Subcutaneous abdominal adipose tissue (tissue), 5 donors: ENCODE measurements around the gene SELENOI.
"Not testable (repeated sequence)": the region's sequence is repeated elsewhere in the genome, so short reads cannot be mapped to it uniquely, and the experiment has no call there.

Experiments
- H3K27ac ChIP-seq: one replicate; pipeline ENCODE4 v1.7.0; 2013; ENCODE audit warnings: low read depth, mild to moderate bottlenecking, inconsistent platforms, low read length, moderate library complexity
- H3K27me3 ChIP-seq, 5 donors: one replicate each; pipeline ENCODE4 v1.7.0; 2013; ENCODE audit warnings: low read length in 5 of 5, inconsistent platforms in 1 of 5; ENCODE audit not compliant: control insufficient read depth in 5 of 5, insufficient read depth in 4 of 5
- H3K36me3 ChIP-seq, 5 donors: one replicate each; pipeline ENCODE4 v1.7.0; 2013; ENCODE audit warnings: low read length in 5 of 5; ENCODE audit not compliant: control insufficient read depth in 5 of 5, insufficient read depth in 5 of 5
- H3K4me1 ChIP-seq, 5 donors: one replicate each; pipeline ENCODE4 v1.7.0; 2013; ENCODE audit warnings: low read length in 5 of 5, mild to moderate bottlenecking in 3 of 5, moderate library complexity in 1 of 5; ENCODE audit not compliant: control insufficient read depth in 5 of 5, insufficient read depth in 5 of 5
- H3K4me3 ChIP-seq, 5 donors: one replicate each; pipeline ENCODE4 v1.7.0; 2013; ENCODE audit warnings: low read length in 5 of 5, low read depth in 1 of 5
- H3K9ac ChIP-seq, 5 donors: one replicate each; pipeline ENCODE4 v1.7.0; 2013; ENCODE audit warnings: low read length in 5 of 5, mild to moderate bottlenecking in 4 of 5, moderate library complexity in 3 of 5
- H3K9me3 ChIP-seq, 5 donors: one replicate each; pipeline ENCODE4 v1.7.0; 2013; ENCODE audit warnings: low read length in 5 of 5; ENCODE audit not compliant: control insufficient read depth in 5 of 5
- donor health status: healthy.
- donor health status: healthy.
- donor health status: healthy.
- donor health status: healthy.
- donor health status: healthy.

Gene SELENOI

GRCh38 chr2:26337298-26337697, 8.6 kb upstream of the SELENOI start:
- no peak overlapping the region for H3K9ac ChIP-seq
- H3K4me3 ChIP-seq = no peak overlapping the region
- no peak overlapping the region for H3K27ac ChIP-seq
- H3K9me3 ChIP-seq = no peaks in the 10 kb centered on the region
- no peaks in the 10 kb centered on the region for H3K36me3 ChIP-seq
- H3K27me3 ChIP-seq = no peaks in the 10 kb centered on the region
- H3K4me1 ChIP-seq = no peaks in the 10 kb centered on the region

GRCh38 chr2:26340831-26341230, 5.1 kb upstream of the SELENOI start:
- H3K4me3 ChIP-seq = no peak overlapping the region
- H3K4me1 ChIP-seq = peaks cover 2 to 12% (median 11%) of the 10 kb centered on the region in 5 donors
- H3K9ac ChIP-seq = no peak overlapping the region
- no peaks in the 10 kb centered on the region for H3K27me3 ChIP-seq
- no peaks in the 10 kb centered on the region for H3K36me3 ChIP-seq
- H3K27ac ChIP-seq = no peak overlapping the region
- H3K9me3 ChIP-seq = no peaks in the 10 kb centered on the region

- Histone ChIP-seq H3K27me3 (no peaks in the 10 kb centered on the region), H3K9me3 (no peaks in the 10 kb centered on the region), H3K27ac (peak overlapping the region; percentile 100), H3K9ac (peak overlapping the region; percentile 83 to 99 (median 96)), H3K4me1 (peaks cover 2 to 28% (median 23%) of the 10 kb centered on the region in 5 donors), H3K36me3 (no peaks in the 10 kb centered on the region), H3K4me3 (peak overlapping the region; percentile 77 to 97 (median 97))
These were observed 1.2 kb upstream of the SELENOI start for GRCh38 chr2:26344581-26345282.

- Histone ChIP-seq H3K9ac (peak overlapping the region; percentile 83 to 99 (median 96)), H3K9me3 (no peaks in the 10 kb centered on the region), H3K36me3 (no peaks in the 10 kb centered on the region), H3K27me3 (no peaks in the 10 kb centered on the region), H3K4me1 (peaks cover 2 to 28% (median 23%) of the 10 kb centered on the region in 5 donors), H3K4me3 (peak overlapping the region; percentile 77 to 97 (median 97)), H3K27ac (peak overlapping the region; percentile 100)
These were observed 729 bp upstream of the SELENOI start for GRCh38 chr2:26345283-26345544.

- Histone ChIP-seq H3K9ac (peak within 1 kb of the TSS; percentile 83 to 99 (median 96)), H3K27ac (peak within 1 kb of the TSS; percentile 100), H3K4me1 (peaks cover 2 to 28% (median 23%) of the 10 kb centered on the region in 5 donors), H3K27me3 (no peaks in the 10 kb centered on the region), H3K36me3 (no peaks in the 10 kb centered on the region), H3K4me3 (peak within 1 kb of the TSS; percentile 77 to 97 (median 97)), H3K9me3 (no peaks in the 10 kb centered on the region)
These were observed 611 bp downstream of the SELENOI start, which contains the start of gene ADGRF3 for GRCh38 chr2:26346454-26347053. Gene ADGRF3, minus strand, starts transcription at chr2:26346789. Its CDS starts 555 bp downstream, at chr2:26346234.

- peak overlapping the region; percentile 96 for H3K27ac ChIP-seq
- no peaks in the 10 kb centered on the region for H3K27me3 ChIP-seq
- no peaks in the 10 kb centered on the region for H3K9me3 ChIP-seq
- H3K4me1 ChIP-seq = peaks cover 2 to 28% (median 23%) of the 10 kb centered on the region in 5 donors
- H3K9ac ChIP-seq = peak overlapping the region; percentile 70 to 91 (median 82)
- H3K4me3 ChIP-seq = peak overlapping the region; percentile 77 to 97 (median 91)
- H3K36me3 ChIP-seq = no peaks in the 10 kb centered on the region
These were observed 1.4 kb downstream of the SELENOI start for GRCh38 chr2:26347286-26347865.

GRCh38 chr2:26349690-26350089, 3.7 kb downstream of the SELENOI start:
- H3K4me3 ChIP-seq = no peak overlapping the region
- no peak overlapping the region for H3K27ac ChIP-seq
- no peak overlapping the region for H3K9ac ChIP-seq
- H3K9me3 ChIP-seq = no peaks in the 10 kb centered on the region
- H3K27me3 ChIP-seq = no peaks in the 10 kb centered on the region
- H3K4me1 ChIP-seq = peaks cover 2 to 22% (median 18%) of the 10 kb centered on the region in 5 donors
- peaks cover 0 to 3% (median 0%) of the 10 kb centered on the region in 5 donors for H3K36me3 ChIP-seq

- Histone ChIP-seq H3K9ac (no peak overlapping the region), H3K4me3 (no peak overlapping the region), H3K27ac (no peak overlapping the region), H3K4me1 (peaks cover 0 to 17% (median 11%) of the 10 kb centered on the region in 5 donors), H3K9me3 (no peaks in the 10 kb centered on the region), H3K36me3 (peaks cover 0 to 3% (median 0%) of the 10 kb centered on the region in 5 donors), H3K27me3 (no peaks in the 10 kb centered on the region)
These were observed 5.6 kb downstream of the SELENOI start for GRCh38 chr2:26351375-26352090.

GRCh38 chr2:26352892-26353291, 6.9 kb downstream of the SELENOI start:
- Histone ChIP-seq H3K36me3 (peaks cover 0 to 3% (median 0%) of the 10 kb centered on the region in 5 donors), H3K9ac (no peak overlapping the region), H3K4me1 (peaks cover 0 to 5% (median 0%) of the 10 kb centered on the region in 5 donors), H3K27me3 (no peaks in the 10 kb centered on the region), H3K9me3 (no peaks in the 10 kb centered on the region), H3K27ac (no peak overlapping the region), H3K4me3 (no peak overlapping the region)

- not testable (repeated sequence) for H3K4me1 ChIP-seq, H3K9ac ChIP-seq
These were observed 8.5 kb downstream of the SELENOI start for GRCh38 chr2:26354469-26354868.

More at GRCh38 chr2:26354469-26354868, 8.5 kb downstream of the SELENOI start:
- not testable (repeated sequence) for H3K9me3 ChIP-seq, H3K36me3 ChIP-seq, H3K27ac ChIP-seq, H3K27me3 ChIP-seq, H3K4me3 ChIP-seq
